HG03520 (cell line): ENCODE data around the gene CNTNAP2.

ENCODE experiments used
- ATAC-seq: cut with Tn5 transposase; IDR thresholded peaks from one replicate; pipeline ENCODE4 v1.9.1; 2021; ENCODE audit warnings: mild to moderate bottlenecking, moderate library complexity; ENCODE audit not compliant: unreplicated experiment

Gene CNTNAP2

GRCh38 chr7:147516391-147516790 lies 1399.8 kb downstream of the CNTNAP2 start:
- ATAC-seq: no peak

GRCh38 chr7:147519062-147519461 lies 1402.5 kb downstream of the CNTNAP2 start:
- ATAC-seq: no peak

DNA sequence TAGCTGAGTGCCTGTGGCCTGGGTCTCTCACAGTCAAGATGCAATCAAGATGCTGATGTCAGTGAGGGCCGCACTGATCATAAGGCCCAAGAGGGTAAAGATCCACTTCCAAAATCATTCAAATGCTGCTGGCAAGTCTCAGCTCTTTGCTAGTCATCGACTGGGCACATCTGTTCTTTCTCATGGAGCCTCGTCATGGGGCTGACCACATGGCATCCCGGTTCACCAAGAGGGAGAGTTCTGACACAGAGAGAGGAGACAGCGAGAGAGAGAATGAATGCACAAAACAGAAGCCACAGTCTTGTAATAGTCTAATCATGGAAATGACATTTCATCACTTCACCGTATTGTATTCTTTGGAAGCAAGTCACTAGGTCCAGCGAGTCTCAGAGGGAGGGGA lies 1406.5 kb downstream of the CNTNAP2 start:
- ATAC-seq: no peak

GRCh38 chr7:147524726-147525250 lies 1408.2 kb downstream of the CNTNAP2 start:
- ATAC-seq: no peak

- no peak for ATAC-seq
Observed at GRCh38 chr7:147525325-147525724, 1408.7 kb downstream of the CNTNAP2 start.

- ATAC-seq: no peak
Observed at GRCh38 chr7:147535701-147536111, 1419.1 kb downstream of the CNTNAP2 start.

DNA sequence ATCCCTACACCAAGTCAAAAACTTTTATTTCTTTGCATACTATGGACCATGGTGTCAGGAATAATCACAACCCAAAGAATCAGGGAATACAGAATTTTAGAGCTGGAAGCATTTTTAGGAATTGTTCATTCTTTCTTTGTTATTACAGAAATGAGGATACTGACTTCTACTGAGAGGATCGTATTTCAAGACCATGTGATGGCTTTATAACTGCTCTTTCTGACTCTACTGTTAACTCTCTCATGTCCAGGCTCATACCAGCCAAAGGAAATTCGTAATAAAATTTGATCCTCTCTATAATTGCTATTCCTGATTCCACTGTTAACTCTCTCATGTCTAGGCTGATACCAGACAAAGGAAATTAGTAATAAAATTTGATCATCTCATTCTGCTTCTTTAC lies 1423.1 kb downstream of the CNTNAP2 start:
- no peak for ATAC-seq

GRCh38 chr7:147540743-147541142 lies 1424.1 kb downstream of the CNTNAP2 start:
- no peak for ATAC-seq

DNA sequence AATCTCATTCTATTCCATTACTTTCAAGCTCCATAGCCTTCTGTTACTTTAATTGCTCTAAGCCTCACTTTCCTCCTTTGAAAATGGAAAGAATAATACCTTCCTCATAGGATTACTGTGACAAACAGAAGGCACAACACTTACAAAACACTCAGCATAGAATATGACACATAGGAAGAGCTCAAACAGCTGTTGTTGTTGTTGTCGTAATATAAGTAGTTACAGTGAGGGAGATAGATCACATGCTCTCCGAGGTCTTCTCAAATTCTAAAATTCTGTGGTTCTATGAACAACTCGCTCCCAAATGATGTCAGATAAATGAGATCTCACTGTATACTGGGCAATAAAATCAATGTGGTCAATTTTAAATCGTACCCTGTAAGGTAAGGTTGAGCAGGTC lies 1424.7 kb downstream of the CNTNAP2 start:
- no peak for ATAC-seq

GRCh38 chr7:147547252-147547897 lies 1430.8 kb downstream of the CNTNAP2 start:
- ATAC-seq: no peak

DNA sequence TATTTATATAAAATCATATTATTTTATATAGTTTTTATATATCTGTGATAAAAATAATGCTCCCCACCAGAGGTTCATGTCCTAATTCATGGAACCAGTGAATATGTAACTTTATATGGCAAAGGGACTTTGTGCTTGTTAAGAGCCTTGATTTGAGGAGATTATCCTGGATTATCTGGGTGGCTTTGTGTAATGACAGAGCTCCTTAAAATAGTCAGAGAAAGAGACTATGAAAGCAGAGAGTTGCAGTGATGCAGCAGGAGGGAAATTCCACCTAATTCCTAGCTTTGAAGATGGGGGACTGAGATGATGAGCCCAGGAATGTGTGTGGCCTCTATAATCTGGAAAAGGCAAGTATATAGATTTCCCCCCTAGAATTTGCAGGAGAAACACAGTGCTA lies 1439.7 kb downstream of the CNTNAP2 start:
- ATAC-seq: no peak

GRCh38 chr7:147563669-147564068 lies 1447.1 kb downstream of the CNTNAP2 start:
- no peak for ATAC-seq

GRCh38 chr7:147564786-147565476 lies 1448.3 kb downstream of the CNTNAP2 start:
- no peak for ATAC-seq

DNA sequence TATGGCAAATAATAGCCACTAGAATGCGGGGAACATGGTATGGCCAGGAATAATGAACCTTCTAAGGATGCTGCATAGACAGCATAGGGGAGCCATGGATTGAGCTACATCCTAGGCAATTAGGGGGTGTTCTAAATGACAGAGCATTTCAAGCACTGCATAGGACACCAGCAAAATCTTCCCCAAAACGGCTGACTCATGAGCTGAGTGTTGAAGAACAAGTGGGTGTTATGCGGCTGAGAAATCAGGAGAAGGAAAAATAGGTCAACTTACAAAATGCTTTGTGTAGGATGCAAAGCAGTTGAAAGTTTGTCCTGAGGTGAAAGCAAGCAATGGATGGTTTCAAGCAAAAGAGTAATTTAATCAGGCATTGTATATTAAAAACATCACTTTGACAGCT lies 1450.4 kb downstream of the CNTNAP2 start:
- ATAC-seq: no peak

DNA sequence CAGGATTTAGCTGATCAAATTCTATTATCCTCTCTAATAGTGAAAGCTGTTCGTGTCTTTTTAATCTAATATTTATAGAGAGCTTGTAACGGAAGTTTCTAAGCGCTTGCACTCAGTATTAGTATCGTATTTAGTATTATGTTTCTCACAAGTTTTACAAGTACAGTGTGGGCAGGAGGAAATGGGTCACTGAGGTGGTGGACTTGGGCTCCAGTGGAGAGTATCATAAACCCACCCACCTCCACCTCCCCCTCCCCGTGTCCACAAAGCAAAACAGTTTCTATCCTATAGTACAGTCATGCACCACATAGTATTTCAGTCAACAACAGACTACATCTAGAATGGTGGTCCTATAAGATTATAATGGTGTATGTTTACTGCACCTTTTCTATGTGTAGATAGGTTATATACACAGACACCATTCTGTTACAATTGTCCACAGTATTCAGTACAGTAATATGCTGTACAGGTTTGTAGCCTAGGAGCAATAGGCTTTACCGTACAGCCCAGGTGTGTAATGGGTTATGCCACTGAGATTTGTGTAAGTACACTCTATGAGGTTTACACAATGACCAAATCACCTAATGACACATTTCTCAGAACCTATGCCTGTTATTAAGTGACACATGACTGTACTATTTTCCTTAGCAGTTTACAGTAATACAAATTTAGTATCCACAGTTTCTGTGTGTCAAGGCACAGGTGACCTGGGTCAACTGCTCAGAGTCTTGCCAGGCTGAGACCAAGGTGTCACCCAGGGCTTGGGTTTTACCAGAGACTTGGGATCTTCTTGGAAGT lies 1452.7 kb downstream of the CNTNAP2 start:
- ATAC-seq: no peak

DNA sequence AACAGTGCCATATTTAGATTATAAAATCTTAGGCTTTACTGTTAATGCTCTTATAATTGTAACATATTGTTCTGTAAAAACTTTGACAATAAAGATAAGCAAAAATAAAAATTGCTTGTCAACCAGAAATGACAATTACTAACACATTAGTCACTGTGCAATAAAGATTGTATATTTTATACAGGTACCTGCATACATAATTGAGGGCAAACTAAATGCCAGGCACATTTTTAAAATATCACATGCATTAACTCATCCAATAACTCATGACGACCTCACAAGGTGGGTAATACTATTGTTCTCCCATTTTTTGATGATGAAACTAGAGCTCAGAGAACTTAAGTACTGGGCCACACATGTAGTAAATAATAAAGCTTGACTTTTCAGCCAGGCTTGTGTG lies 1453.8 kb downstream of the CNTNAP2 start:
- no peak for ATAC-seq

- ATAC-seq: no peak
Observed at GRCh38 chr7:147571436-147572185, 1455.0 kb downstream of the CNTNAP2 start.

DNA sequence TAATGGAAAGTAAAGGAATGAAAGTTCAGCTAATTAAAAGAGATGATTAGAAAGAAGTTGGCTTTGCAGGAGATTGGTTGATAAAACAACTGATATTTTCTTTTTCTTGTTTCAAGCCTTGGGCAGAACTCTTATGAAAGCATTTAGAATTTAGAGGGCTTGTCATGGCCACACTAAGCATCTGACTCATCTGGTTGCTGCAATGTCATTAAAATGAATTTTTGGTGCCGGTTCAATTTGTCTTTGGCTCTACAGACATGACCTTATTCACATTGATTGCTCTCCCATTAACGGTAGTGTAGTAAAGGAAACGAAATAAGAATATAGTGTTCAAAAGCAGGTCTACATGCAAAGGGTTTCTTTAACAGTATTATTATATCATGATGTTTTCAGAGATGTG lies 1461.6 kb downstream of the CNTNAP2 start:
- ATAC-seq: no peak

- ATAC-seq: no peak
Observed at GRCh38 chr7:147579148-147579547, 1462.5 kb downstream of the CNTNAP2 start.

GRCh38 chr7:147584771-147585193 lies 1468.2 kb downstream of the CNTNAP2 start:
- ATAC-seq: no peak

- no peak for ATAC-seq
Observed at GRCh38 chr7:147586110-147586509, 1469.5 kb downstream of the CNTNAP2 start.
